ENCODE data around the gene SUGCT.
"Not testable (repeated sequence)": the region's sequence is repeated elsewhere in the genome, so short reads cannot be mapped to it uniquely, and the experiment has no call there.

Gene SUGCT

DNA sequence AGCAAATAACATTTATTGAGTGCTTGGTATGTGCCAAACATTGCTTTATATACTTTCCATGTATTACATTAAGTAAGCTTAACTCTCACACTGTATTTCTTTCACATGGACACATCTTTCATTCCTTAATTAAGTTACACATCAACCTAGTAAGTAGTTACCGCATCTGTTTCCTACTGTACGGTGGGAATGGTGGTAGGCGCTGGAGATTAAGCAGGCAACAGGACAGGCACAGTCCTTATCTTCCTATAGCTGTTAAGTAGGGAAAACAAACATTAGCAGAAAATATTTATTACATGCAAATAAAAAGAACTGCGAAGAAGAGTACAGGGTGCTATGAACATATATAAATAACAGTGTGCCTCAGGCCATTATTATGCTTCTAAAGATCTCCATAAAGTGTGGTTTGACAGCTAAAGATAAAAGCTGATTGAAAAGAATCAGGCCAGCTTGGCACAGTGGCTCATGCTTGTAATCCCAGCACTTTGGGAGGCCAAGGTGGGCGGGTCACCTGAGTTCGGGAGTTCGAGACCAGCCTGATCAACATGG, 105.0 kb downstream of the SUGCT start:
- Histone ChIP-seq H3K79me2 (no peaks in the 10 kb centered on the region), H3K36me3 (ENCODE audit: control insufficient read depth, insufficient read depth, low read length) (no peaks in the 10 kb centered on the region), H3K27me3 (ENCODE audit: control insufficient read depth, insufficient read depth, low read length) (no peaks in the 10 kb centered on the region), H3K27ac (no peak overlapping the region), H3K4me1 (no peaks in the 10 kb centered on the region), H3K4me2 (ENCODE audit: low read length) (no peak overlapping the region), H3K4me3 (ENCODE audit: low read depth, low read length) (no peak overlapping the region), H3K9ac (no peak overlapping the region), H2AFZ (no peak overlapping the region), H3K9me3 (ENCODE audit: control insufficient read depth, low read length) (no peaks in the 10 kb centered on the region)
- TF ChIP-seq, protein P1, sequence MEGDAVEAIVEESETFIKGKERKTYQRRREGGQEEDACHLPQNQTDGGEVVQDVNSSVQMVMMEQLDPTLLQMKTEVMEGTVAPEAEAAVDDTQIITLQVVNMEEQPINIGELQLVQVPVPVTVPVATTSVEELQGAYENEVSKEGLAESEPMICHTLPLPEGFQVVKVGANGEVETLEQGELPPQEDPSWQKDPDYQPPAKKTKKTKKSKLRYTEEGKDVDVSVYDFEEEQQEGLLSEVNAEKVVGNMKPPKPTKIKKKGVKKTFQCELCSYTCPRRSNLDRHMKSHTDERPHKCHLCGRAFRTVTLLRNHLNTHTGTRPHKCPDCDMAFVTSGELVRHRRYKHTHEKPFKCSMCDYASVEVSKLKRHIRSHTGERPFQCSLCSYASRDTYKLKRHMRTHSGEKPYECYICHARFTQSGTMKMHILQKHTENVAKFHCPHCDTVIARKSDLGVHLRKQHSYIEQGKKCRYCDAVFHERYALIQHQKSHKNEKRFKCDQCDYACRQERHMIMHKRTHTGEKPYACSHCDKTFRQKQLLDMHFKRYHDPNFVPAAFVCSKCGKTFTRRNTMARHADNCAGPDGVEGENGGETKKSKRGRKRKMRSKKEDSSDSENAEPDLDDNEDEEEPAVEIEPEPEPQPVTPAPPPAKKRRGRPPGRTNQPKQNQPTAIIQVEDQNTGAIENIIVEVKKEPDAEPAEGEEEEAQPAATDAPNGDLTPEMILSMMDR (IDR thresholded peaks at IDR 0.05) = no peak

DNA sequence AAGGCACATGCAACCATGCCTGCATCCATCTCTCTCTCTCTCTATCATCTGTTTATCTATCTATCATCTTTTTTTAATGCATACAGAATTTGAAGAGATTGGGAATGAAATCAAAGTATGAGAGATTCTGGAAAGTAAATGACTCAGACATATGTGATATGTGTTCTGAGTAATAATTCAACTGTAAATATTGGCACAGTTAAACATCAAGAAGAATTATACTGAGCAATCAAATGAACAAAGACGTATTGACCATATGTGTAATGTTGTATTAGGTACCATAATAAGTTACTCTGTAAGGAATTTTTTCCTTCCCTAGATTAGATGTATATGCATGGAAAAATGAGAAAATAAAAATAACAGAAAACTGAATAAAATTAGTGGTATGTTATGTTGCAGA, 108.3 kb downstream of the SUGCT start:
- no peaks in the 10 kb centered on the region for H3K27me3 ChIP-seq (ENCODE audit: control insufficient read depth, insufficient read depth, low read length)
- no peak overlapping the region for H3K4me2 ChIP-seq (ENCODE audit: low read length)
- no peaks in the 10 kb centered on the region for H3K9me3 ChIP-seq (ENCODE audit: control insufficient read depth, low read length)
- H3K4me1 ChIP-seq = no peaks in the 10 kb centered on the region
- no peaks in the 10 kb centered on the region for H3K36me3 ChIP-seq (ENCODE audit: control insufficient read depth, insufficient read depth, low read length)
- H3K4me3 ChIP-seq (ENCODE audit: low read depth, low read length) = no peak overlapping the region
- TF ChIP-seq, protein P1 (IDR thresholded peaks at IDR 0.05) = no peak
- H3K9ac ChIP-seq = no peak overlapping the region
- H3K79me2 ChIP-seq = no peaks in the 10 kb centered on the region
- no peak overlapping the region for H2AFZ ChIP-seq
- no peak overlapping the region for H3K27ac ChIP-seq

DNA sequence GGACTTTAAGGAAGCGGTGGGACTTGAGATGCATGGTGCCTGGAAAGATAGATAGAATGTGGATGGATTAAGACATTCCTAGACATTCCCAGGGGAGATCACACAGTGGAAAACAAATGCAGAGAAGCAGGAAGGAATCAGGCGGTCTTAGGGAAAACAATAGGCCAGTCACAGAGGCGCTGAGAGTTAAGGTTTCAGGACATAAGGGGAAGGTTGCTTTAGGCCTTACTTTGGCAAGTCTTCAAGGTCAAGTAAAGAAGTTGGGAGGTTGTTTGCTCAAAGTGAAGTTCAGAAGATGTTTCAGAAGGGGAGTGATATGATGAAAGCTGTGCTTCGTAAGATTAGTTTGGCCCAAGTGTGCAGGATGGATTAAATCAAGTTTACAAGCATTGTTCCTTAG, 109.4 kb downstream of the SUGCT start:
- no peaks in the 10 kb centered on the region for H3K36me3 ChIP-seq (ENCODE audit: control insufficient read depth, insufficient read depth, low read length)
- no peaks in the 10 kb centered on the region for H3K4me1 ChIP-seq
- H3K27ac ChIP-seq = no peak overlapping the region
- TF ChIP-seq, protein P1 (IDR thresholded peaks at IDR 0.05) = no peak
- H3K9ac ChIP-seq = no peak overlapping the region
- no peaks in the 10 kb centered on the region for H3K27me3 ChIP-seq (ENCODE audit: control insufficient read depth, insufficient read depth, low read length)
- no peak overlapping the region for H3K4me2 ChIP-seq (ENCODE audit: low read length)
- no peaks in the 10 kb centered on the region for H3K79me2 ChIP-seq
- no peak overlapping the region for H3K4me3 ChIP-seq (ENCODE audit: low read depth, low read length)
- no peak overlapping the region for H2AFZ ChIP-seq
- H3K9me3 ChIP-seq (ENCODE audit: control insufficient read depth, low read length) = no peaks in the 10 kb centered on the region

DNA sequence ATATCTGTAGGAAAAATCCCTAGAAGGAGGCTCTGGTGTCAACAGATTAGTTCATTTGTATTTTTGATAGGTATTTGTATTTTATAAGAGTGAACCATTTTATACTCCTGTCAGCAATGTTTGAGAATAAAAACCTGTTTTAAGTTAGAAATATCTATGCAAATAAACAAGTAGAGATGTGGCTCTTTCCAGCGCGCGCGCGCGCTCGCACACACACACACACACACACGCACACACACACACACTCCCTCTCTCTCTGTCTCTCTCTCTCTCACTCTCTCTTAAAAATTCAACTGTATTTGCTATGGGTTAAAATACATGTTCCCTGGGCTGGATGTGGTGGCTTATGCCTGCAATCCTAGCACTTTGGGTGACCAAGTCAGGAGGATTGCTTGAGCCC, 113.9 kb downstream of the SUGCT start:
- no peak overlapping the region for H2AFZ ChIP-seq
- TF ChIP-seq, protein P1 (IDR thresholded peaks at IDR 0.05) = no peak
- H3K9me3 ChIP-seq (ENCODE audit: control insufficient read depth, low read length) = no peaks in the 10 kb centered on the region
- H3K36me3 ChIP-seq (ENCODE audit: control insufficient read depth, insufficient read depth, low read length) = no peaks in the 10 kb centered on the region
- H3K27ac ChIP-seq = no peak overlapping the region
- H3K79me2 ChIP-seq = no peaks in the 10 kb centered on the region
- no peaks in the 10 kb centered on the region for H3K4me1 ChIP-seq
- H3K4me2 ChIP-seq (ENCODE audit: low read length) = no peak overlapping the region
- no peak overlapping the region for H3K9ac ChIP-seq
- H3K27me3 ChIP-seq (ENCODE audit: control insufficient read depth, insufficient read depth, low read length) = no peaks in the 10 kb centered on the region
- no peak overlapping the region for H3K4me3 ChIP-seq (ENCODE audit: low read depth, low read length)

DNA sequence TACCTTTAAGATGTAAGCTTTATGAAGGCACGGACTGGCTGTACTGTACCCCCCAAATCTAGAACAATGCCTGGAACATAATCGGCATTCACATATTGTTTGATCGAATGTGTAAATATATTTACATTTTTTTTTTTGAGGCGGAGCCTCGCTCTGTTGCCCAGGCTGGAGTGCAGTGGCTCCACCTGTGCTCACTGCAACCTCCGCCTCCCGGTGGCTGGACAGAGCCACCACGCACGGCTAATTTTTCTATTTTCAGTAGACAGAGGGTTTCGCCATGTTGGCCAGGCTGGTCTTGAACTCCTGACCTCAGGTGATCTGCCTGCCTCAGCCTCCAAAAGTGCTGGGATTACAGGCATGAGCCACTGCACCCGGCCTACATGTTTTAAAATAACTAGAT, 118.6 kb downstream of the SUGCT start:
- not testable (repeated sequence) for H3K4me1 ChIP-seq; H3K79me2 ChIP-seq; H3K27ac ChIP-seq; H3K9ac ChIP-seq; H3K4me3 ChIP-seq (ENCODE audit: low read depth, low read length); H3K27me3 ChIP-seq (ENCODE audit: control insufficient read depth, insufficient read depth, low read length); H3K9me3 ChIP-seq (ENCODE audit: control insufficient read depth, low read length); H2AFZ ChIP-seq; H3K4me2 ChIP-seq (ENCODE audit: low read length); H3K36me3 ChIP-seq (ENCODE audit: control insufficient read depth, insufficient read depth, low read length)

All from parathyroid adenoma (tissue), 2 donors.